Hematopoietic multipotent progenitor cell treated with erythropoietin and hydrocortisone succinate and interleukin-3 and kit ligand, for 8 days (in vitro differentiated cells): Measurements from ENCODE around the gene CEND1.

Experiments
- DNase-seq: peaks from one replicate; pipeline ENCODE4 v3.0.0-alpha.2; 2015

The CEND1 gene

GRCh38 chr11:794766-795633, 5.1 kb upstream of the CEND1 start:
- DNase-seq = no peak

- DNase-seq = no peak
Measured at GRCh38 chr11:794013-794765, 4.3 kb upstream of the CEND1 start.

DNA sequence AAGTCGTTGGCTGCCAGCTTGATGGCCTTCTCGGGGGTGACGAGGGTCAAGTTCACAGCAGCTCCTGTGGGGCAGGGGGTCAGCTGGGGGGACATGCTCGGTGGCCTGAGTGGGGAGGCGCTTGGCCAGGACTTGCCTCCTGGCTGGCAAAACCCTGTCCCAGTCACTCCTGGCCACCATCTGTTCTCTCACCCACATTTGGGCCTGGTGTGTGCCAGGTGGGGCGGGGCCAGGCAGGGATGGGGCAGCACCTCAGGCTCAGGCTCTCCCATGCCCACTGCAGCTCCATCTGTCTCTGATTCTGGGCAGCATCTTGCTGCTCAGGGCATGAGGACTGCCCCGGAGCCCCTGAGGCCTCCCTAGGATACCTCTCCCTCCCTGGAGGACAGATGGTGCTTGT, 3.7 kb upstream of the CEND1 start:
- DNase-seq = no peak

DNA sequence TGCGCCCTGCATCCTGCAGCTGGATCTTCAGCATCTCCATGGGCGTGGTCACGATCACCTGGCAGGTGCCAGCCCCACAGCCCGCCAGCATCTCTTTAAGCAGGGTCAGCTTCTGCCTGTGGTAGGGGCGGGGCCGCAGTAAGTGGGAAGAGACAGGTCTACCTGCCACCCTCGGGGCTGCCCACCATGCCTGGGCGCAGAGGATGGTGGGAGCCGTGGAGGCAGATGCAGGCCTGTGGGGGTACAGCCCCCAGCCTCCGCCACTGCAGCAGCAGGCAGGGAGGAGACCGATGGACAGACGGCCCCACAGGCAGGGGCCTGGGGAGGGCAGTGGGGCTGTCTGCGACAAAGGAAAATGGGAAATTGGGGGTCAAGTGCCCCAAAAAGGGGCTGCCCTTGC, 3.0 kb upstream of the CEND1 start:
- no peak for DNase-seq

GRCh38 chr11:792535-792821, 2.6 kb upstream of the CEND1 start:
- no peak for DNase-seq

GRCh38 chr11:791658-792534, 2.0 kb upstream of the CEND1 start:
- DNase-seq = no peak

GRCh38 chr11:790721-791564, 1.1 kb upstream of the CEND1 start:
- DNase-seq = no peak

DNA sequence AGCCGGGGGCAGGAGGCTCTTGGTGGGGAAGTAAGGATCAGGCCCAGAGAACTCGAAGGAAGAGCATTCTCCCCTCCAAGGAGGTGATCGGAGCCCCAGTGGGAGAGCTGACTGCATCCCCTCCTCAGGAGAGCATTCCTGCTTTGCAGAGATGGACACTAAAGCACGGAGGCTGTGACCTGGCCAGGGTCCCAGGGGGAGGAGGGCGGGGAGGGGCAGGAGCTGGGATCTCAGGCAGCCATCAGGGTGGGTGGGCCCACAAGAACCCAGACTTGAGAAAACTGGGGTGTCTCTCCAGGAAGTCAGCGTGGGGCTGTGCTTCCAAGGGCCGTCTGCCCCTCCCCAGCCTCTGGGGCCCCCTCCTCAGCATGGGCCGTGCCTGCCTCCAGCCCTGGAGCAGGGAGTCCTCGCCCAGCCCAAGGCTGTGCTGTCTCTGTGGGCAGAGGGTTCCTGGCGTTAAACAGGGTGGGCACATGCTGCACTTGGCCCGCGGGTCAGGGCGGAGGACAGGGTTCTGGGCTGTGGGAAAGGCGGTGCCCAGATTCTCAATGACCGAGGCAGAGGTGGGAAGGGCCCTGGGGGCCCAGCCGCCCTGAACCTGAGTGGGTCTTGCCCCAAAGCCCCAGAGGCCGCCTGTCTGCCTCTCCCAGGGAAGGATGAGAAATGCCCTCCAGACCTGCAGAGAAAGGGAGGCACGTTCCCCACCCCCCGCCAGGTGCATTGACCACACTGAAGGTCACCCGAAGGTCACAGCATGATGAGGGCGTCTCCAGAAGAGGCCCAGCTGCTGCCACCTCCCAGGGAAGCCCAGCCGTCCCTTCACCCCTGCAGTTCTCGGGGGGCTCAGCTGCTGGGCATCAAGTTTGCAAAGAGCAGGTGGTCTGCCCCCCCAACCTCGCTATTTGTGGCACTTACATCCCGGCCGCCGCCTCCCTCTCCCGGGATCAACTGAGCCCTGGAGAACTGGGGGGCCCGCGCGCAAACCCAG, 643 bp downstream of the CEND1 start:
- DNase-seq = no peak

DNA sequence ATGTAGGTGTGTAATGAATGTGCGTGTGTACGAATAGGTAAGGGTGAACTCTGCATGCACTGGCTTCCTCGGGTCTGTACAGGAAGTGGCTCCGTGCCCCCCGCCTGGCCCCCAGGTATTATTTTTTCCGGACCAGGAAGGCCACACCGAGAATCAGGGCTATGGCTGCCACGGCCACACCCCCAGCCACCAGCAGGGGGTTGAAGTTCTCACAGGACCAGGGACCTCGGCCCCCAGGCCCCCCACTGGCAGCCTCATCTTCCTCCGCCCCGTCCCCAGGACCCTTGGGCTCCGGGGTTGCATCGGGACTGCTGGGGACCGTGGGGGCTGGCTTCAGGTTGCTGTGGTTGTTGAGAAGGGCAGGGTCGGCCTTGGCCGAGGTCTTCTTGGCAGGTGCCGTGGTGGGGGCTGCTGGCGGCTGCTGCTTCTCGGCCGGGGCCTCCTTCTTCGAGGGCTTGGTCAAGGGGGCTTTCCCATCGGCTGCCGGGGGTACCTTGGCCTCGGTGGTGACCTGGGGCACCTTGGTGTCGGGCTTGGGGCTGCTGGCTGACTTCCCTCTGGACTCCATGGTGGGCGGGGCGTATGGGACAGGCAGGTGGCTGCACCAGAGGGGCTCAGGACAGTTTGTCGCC, 1.8 kb downstream of the CEND1 start:
- no peak for DNase-seq

DNA sequence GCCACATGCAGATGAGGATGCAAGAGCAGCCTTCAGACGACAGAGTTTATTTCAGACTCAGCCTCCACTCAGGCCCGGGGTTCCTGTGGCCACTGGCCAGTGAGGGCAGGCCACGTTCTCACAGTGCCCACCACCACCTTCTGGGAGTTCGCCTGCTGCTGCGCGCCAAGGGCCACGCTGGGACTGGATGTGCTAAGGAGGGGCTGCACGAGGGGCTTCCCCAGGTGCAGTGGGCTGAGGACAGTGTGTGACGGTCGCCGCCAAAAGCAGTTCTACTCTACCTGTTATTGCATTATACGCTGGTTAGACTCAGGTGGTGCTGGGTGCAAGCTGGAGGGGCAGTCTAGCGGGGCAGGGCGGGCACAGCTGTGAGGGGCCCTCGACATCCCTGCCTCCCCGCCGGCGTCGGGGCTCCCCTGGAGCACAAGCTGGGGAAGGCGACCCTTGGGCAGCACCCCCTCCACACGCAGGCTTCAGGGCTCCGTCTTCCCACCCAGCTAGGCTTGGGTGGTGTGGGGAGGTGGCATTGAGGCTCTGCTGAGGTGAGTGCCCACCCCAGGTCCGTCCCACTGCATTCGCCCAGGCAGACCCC, 2.7 kb downstream of the CEND1 start:
- DNase-seq = no peak

DNA sequence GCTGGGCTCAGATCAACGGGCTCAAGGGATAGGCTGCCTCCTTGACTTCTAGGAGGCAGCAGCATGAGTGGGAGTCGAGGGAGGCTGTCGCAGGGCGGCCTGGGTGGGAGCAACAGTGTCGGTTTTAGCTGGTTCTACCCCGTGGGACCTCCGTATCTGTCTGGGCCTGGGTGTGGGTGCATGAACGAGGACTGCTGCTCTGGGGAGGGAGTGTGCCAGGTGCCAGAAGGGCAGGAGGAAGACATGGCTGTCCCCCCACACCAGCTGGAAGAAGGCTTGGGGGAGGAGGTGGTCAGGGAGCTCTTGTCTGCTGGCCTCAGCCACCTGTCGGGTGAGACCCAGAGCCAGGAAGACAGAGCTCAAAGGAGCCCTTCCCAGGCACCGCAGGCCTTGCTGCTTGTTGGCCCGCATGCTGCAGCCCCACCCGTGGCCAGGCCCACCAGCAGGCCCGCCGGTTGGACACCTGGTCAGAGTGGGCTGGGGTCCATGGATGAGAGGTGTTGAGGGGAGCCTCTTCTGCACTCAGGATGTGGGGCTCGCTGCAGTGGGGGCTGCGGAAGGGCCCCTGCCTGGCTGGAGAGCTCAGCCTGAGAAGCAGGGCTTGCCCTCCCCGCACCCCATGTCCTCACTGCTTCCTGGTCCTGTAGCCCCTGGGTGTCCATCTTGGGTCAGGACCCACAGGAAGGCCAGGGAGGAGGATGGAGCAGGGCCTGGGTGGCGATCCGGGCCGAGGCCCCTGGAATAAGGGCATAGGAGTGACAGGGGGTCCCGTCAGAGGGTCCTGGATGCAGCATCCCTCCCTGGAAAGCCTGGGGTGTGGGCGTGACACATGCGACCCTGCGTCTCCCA, 3.4 kb downstream of the CEND1 start:
- DNase-seq = no peak

DNA sequence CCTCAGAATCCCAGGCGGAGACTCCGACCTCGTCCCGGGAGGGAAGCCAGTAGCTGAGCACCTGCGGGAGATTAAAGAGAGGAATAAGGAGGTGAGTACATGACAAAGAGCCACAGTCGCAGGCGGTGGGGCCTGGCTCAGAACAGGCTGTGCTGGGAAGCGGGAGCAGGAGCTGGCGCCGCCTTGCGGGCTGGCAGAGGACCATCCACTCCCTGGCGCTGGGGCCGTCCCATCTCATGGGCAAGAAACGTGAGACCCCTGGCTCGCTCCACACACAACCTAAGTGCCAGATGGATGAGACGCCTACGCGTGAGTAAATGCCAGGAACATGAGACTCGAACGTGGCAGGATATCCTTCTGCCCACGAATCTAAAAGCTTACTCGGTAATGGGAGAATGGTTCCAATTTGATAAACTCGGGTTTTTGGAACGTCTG, 6.3 kb downstream of the CEND1 start:
- peak; percentile 57 for DNase-seq

DNA sequence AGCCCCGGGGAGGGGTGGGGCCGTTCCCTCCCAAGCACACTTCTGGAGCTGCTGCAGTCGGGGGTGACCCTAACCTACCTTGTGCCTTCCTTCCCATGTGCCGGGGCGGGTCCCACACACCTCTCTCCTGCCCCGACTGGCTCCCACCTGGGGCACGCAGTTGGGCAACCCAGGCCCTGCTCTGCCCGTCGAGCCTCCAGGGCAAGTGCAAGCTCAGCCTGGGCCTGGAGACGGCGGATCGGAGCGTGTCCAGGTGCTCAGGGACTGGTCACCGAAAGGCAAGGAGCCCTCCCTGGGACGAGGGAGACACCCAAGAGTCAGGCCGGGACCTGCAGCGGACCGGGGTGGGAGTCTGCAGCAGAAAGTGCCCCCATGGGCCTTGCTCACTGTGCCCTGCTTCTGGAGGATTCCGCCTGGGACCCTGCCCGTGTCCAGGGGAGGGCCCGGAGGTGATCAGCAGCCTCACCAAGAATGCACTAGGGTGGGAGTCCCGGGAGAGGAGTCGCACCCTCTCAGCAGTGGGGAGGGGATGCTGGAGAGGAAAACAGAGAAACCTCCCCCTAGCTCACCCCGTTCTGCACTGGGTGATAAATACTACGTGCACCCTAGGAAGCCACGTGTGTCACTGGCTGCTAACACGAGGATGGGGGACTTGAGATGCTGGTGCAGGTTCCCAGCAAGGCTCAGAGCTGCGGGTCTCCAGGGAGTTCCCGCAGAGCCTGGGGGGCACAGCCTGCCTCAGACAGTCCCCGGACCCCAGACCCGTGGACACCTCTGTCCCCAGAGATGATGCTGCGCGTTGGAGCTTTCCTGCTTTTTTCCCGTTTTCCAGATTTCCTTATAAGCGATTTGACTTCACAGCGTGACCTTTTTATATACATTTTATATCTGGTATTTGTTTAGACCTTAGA, 7.4 kb downstream of the CEND1 start:
- DNase-seq = no peak

DNA sequence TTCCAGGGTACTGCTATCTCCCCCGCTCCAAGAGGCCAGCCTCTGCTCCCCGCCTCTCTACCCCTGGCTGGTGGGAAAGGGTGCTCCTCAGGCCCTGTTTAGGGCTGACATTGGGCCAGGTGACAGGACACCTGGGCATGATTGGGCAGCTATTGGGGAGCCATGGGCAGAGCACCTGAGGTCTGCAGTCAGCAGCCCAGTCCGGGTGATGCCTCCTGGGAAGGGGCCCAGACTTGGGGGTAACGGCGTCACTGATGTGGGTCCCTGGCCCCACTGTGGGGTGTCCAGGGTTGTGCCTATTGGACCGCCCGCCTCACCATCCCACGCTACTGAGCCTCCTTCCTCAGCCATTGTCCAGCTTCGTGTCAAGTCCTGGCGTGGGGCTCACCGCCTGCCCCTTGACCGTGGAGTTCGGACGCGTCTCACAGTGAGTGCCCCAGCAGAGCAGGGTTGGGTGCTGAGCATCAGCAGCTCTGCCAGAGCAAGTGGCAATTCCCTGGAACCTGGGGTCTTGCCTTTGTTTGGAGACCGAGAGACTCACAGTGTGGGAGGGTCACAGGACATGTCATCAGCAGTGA, 9.8 kb downstream of the CEND1 start:
- DNase-seq = no peak

- DNase-seq = no peak
Measured at GRCh38 chr11:778976-779954, 10.6 kb downstream of the CEND1 start.
